Suppressor macrophage treated with lipopolysaccharide for 4 hours (primary cell): ENCODE data around the gene WDR31.

Experiments
- DNase-seq: peaks from one replicate; pipeline ENCODE4 v3.0.0-alpha.2; 2020

WDR31 gene

GRCh38 chr9:113368348-113368981 is 28.4 kb upstream of the WDR31 start:
- no peak for DNase-seq

GRCh38 chr9:113365652-113366051 is 25.6 kb upstream of the WDR31 start:
- peak; percentile 23 for DNase-seq

- DNase-seq = no peak
Observed at GRCh38 chr9:113364951-113365350, 24.9 kb upstream of the WDR31 start.

GRCh38 chr9:113363336-113363735 is 23.3 kb upstream of the WDR31 start:
- no peak for DNase-seq

GRCh38 chr9:113361304-113362018 is 21.4 kb upstream of the WDR31 start:
- no peak for DNase-seq

GRCh38 chr9:113360242-113360842 is 20.3 kb upstream of the WDR31 start:
- DNase-seq = no peak

- DNase-seq = no peak
Observed at GRCh38 chr9:113359385-113359784, 19.3 kb upstream of the WDR31 start.

- DNase-seq = no peak
Observed at GRCh38 chr9:113356686-113357292, 16.7 kb upstream of the WDR31 start.

GRCh38 chr9:113355040-113355596 is 15.0 kb upstream of the WDR31 start:
- no peak for DNase-seq

- no peak for DNase-seq
Observed at GRCh38 chr9:113352411-113352810, 12.3 kb upstream of the WDR31 start.

- DNase-seq = no peak
Observed at GRCh38 chr9:113352006-113352405, 11.9 kb upstream of the WDR31 start.

GRCh38 chr9:113350937-113351336 is 10.9 kb upstream of the WDR31 start:
- DNase-seq = peak; percentile 56

GRCh38 chr9:113350107-113350661 is 10.1 kb upstream of the WDR31 start:
- no peak for DNase-seq

GRCh38 chr9:113349445-113350094 is 9.5 kb upstream of the WDR31 start, which contains the start of gene BSPRY:
Gene BSPRY, plus strand, starts transcription at chr9:113349541. Its CDS starts 39 bp downstream, at chr9:113349580.
- peak; percentile 13 for DNase-seq

- no peak for DNase-seq
Observed at GRCh38 chr9:113349066-113349444, 9.0 kb upstream of the WDR31 start.

- DNase-seq = no peak
Observed at GRCh38 chr9:113348437-113348836, 8.4 kb upstream of the WDR31 start.

- peak; percentile 20 for DNase-seq
Observed at GRCh38 chr9:113345671-113346070, 5.6 kb upstream of the WDR31 start.

GRCh38 chr9:113345190-113345589 is 5.1 kb upstream of the WDR31 start:
- no peak for DNase-seq

GRCh38 chr9:113343732-113344231 is 3.7 kb upstream of the WDR31 start:
- peak; percentile 70 for DNase-seq

GRCh38 chr9:113341712-113342410 is 1.8 kb upstream of the WDR31 start:
- no peak for DNase-seq

GRCh38 chr9:113337714-113338113 is 2.4 kb downstream of the WDR31 start:
- no peak for DNase-seq

GRCh38 chr9:113331780-113332179 is 8.3 kb downstream of the WDR31 start:
- DNase-seq = no peak
